ENCODE results near the gene SLC10A4.

Gene SLC10A4

DNA sequence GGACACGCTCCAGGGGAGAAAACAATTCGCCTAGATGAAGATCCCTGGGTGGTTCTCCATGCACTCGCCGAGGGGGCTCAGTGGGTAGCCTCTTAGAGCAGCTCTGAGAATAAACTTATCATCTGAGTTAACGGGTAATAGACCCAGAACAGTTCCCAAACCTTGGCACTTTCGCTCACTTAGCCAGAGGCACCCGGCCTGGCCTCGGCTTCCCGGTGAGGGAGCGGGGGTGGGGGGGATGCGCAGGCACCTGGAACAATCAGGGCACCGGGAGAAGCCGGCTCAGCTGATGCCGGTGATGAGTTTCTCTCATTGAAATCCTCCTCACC is 6.5 kb downstream of the SLC10A4 start:
- no peak for DNase-seq (ENCODE audit: low read depth, low spot score)

DNA sequence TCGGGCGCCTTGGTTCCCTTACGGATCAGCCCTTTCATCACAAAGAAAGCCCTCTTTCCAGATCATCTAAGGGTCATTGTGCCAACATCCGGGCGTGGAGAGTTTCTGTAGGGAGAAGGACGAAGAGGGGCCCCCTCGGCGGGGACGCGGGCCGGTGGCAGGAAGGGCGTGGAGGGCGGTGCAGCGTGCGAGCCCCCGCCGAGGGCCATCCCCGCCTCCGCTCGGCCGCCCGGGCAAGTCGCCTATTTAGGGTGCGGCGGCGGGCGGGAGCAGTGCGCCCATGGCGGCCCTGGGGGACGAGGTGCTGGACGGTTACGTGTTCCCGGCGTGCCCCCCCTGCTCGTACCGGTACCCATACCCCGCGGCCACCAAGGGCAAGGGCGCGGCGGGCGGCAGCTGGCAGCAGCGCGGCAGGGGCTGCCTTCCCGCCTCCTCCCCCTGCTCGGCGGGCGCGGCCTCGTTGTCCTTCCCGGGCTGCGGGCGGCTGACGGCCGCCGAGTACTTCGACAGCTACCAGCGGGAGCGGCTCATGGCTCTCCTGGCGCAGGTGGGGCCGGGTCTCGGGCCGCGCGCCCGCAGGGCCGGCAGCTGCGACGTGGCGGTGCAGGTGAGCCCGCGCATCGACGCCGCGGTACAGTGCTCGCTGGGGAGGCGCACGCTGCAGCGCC is 7.0 kb downstream of the SLC10A4 start, which contains the start of gene ZAR1:
TSS of gene ZAR1 (plus strand) at position 241 of the 668 bp plus-strand sequence. CDS start at position 281, 40 bp downstream.
- DNase-seq (ENCODE audit: low read depth, low spot score) = no peak

DNA sequence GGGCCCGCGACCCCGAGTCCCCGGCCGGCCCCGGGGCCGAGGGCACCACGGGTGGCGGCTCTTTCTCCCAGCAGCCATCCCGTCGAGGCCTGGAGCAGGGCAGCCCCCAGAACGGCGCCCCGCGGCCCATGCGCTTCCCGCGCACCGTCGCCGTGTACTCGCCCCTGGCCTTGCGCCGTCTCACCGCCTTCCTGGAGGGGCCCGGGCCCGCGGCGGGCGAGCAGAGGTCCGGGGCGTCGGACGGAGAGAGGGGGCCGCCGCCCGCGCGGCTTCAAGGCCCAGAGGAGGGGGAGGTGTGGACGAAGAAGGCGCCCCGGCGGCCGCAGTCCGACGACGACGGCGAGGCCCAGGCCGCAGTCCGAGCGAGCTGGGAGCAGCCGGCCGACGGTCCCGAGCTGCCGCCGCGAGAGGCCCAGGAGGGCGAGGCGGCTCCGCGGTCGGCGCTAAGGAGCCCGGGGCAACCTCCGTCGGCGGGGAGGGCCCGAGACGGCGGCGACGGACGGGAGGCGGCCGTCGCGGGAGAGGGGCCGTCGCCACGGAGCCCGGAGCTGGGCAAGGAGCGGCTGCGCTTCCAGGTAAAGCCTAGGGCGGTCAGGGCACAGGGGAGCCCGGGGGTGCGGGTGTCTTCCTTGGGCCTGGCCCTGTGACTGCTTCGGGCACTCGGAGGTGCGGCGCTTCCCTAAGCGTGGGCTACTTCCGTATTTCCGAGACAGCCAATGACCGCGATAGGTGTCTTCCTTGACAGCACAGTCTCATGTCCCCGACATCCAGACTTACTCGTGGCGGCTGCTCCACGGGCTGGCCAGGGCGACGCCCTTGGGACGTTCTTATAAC is 7.8 kb downstream of the SLC10A4 start:
- DNase-seq (ENCODE audit: low read depth, low spot score) = no peak

DNA sequence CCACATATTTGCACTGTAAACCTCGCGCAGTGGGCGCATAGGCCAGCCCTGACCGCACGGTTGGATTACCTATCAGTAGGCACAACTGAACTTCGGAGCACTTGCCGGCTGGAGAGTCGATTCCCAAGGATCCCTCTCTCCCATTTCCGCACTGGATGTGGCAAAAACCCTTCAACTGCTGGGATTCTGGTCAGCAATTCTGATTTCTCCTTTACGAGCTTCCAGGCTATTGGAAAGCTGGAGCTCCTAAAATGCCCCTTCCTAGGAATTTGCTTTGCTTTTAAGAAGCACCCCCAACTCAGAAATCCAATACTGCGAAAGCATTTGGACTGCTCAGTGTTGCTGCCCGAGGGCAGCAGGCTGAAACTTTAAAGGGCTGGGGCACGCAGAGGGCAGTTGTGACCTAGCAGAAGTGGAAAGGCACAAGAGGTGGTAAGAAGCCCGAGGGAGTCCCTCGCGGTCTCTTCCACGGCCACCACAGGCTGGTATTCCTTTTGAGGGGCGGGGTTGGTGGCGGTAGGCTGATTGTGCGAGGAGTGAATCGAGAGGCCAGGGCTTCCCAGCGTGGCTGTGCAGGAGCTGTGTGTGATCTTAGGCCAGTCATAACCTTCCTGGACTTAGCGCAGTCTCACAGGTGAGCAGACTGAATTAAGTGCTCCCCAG is 8.5 kb downstream of the SLC10A4 start:
- no peak for DNase-seq (ENCODE audit: low read depth, low spot score)

DNA sequence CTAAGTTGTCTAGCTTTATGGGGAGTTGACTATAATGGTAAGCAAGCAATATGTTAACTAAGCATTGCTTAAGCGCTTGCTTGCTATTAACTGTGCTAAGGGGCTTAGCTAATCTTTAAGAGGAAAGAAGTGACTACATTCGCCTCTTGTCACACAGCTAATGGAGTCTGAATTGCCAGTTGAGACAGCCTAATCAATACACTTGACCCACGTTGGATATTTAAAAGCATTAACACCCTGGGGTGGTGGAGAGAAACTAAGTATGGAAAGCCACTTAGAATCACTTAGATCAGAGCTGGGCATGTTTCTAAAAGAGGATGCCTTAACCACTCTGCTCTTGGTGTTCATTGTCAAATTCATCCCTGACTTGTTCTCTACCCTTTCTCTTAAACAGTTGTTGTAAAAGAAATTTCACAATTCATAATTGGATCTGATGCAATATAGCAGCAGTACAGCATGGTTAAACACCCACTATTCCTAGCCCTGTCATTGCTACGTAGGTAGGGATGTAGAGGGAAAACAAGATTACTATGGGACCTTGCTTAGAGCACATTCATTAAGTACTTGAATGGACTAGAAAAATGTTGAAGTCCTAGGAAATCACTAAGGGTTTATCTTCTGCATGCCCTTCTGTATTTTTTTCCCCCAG is 10.4 kb downstream of the SLC10A4 start:
- DNase-seq (ENCODE audit: low read depth, low spot score) = no peak

DNA sequence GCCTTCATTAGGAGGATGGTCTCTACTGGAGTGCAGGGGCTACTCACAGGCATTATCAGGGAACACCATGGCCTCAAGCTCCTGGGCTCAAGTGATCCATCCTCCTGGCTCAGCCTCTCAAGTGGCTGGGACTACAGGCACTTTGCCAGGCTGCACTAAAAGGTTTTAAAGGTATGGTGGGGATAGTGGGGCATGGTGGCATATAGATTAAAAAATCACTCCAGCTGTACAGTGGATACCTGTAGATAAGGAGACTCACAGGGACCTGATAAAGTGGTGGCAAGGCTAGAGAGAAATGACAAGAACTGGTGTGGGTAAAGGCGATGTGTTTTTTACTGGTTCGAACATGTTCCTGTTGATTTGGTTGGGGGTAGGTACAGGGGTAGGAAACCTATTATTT is 12.8 kb downstream of the SLC10A4 start:
- DNase-seq (ENCODE audit: low read depth, low spot score) = no peak

DNA sequence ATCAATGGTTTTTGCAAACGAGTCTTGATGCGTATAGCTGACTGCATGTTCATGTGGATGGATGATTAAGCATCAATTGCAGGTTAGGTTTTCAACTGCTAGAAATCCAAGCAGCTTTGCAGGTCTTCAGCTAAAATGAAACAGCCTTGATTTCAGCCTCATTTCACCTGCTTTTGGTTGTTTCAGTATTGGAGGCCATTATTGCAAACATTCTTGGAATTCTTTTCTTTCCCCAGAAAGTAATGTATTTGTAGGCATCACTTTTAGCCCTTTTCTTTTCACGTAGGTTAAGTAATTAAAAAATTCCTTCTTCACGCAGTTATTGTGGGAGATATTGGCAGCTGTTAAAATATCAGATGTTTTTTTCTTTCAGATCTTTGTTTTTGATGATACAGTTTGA is 15.8 kb downstream of the SLC10A4 start:
- DNase-seq (ENCODE audit: low read depth, low spot score) = no peak

DNA sequence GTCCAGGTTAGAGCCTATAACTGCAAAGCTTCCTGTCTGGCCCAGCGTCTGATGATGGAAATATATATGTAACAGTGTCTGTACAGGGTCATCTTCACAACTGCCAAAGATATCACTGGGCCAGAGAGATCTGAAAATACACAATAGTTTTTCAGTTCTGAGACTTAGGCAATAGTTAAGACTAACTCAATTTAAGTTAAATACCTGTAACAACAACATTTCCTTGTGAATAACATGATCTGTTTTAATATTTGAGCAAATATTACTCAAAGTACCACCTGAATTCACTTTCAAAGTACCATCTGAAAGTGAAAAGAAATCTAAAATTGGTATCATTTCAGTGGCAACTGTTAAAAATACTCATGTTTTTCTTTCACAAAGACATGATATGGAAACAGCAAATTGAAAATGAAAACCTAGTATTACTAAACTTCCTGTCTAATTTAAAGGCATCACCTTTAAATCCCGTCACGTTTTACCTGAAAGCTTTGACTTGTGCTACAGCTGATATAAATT is 16.5 kb downstream of the SLC10A4 start:
- no peak for DNase-seq (ENCODE audit: low read depth, low spot score)

DNA sequence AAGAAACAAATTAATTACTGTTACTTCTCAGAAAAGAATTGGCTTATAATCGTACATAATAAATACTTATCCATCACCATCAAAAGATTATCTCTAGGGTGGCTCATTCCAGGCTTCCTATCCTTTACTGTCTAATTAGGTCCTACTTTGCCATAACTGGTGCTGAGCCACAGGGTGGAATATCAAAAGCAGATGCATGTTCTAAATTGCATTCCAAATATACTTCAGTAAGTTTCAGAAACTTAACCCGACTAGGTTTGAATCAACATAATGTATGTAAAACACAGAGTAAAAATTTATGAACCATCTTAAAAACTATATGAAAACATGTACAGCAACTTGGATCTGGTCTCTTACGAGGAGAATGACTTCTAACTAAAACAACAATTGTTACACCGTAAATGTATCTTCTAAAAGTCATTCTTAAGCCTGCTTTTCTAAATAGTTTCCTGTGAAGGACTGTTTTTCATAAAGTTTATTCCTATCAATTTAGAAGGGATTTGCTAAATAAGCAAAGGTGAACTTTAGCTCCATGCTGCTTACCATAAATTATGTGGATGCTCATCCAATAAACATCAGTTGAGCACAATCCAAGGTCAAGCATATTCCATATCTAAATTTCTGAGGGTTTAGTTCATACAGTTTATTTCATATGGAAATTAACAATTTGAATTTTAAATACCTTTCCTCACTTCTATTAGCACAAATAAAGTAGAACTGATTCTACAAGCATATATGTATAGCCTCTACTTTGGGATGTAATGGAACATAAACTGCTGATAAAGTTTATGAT is 20.3 kb downstream of the SLC10A4 start:
- DNase-seq (ENCODE audit: low read depth, low spot score) = no peak

DNA sequence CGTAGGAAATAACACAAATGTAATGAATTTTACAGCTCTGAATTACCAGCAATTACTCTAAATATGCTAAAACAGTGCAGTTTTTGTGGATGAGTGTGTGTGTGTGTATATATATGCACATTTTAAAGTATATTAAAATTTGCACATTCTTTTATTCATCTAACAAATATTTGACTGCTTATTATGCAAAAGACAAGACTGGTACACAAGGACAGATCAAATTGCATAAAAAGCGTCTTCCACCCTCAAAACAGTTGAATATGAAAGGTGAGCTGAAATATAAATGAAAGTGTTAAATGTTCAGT is 20.8 kb downstream of the SLC10A4 start:
- no peak for DNase-seq (ENCODE audit: low read depth, low spot score)

DNA sequence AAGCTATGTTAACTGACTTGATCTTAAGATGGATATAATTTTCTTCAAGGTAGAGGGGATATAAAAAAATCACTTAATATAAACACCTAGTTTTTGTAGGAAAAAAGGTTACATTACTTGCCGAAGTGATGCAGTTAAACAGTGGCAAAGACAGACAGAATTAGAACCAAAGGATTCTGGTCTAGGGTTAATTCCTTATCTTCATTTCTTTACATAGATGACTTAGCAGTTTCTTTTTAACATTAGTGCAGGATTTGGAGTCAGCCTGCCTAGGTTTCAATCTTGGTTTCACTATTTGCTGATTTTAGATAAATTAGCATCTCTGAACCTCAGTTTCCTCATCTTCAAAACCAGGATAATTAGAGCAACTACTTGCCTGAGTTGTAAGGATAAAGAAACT is 21.2 kb downstream of the SLC10A4 start:
- no peak for DNase-seq (ENCODE audit: low read depth, low spot score)

DNA sequence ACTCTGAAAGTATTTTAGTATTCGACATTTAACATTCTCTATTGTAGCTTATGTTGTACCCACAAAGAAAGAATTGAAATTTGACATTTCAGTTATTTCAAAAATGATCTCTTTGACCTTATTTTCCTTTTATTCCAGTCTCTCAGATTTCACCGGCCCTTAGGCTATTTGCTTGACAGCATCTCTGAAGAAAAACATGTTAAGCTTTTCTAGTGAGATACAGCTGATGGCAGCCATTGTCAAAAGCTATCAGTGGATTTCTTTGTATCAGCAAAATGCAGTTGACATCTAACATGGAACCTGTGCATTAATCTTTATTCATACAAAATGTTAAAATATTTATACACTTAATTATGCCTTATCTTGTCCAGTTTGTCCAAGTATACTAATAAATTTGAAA is 23.6 kb downstream of the SLC10A4 start:
- DNase-seq (ENCODE audit: low read depth, low spot score) = no peak

DNA sequence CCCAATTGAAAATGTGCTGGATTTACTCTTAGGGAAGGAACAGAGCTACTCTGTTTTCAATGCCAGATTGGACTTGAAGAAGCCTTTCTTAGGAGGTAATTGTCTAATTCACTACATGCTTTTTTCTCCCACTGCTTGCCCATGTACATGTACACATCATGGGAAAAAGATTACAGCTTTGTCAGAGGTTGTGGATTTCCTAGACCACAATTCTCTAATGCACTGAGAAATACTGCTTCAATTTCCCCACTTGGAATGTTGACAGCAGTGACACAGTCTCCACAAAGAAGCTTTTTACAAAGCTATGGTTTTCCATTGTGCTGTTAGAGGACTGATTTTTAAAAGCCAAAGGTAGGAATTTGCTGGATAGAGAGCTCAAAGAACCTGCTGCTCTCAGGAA is 26.4 kb downstream of the SLC10A4 start:
- DNase-seq (ENCODE audit: low read depth, low spot score) = no peak

DNA sequence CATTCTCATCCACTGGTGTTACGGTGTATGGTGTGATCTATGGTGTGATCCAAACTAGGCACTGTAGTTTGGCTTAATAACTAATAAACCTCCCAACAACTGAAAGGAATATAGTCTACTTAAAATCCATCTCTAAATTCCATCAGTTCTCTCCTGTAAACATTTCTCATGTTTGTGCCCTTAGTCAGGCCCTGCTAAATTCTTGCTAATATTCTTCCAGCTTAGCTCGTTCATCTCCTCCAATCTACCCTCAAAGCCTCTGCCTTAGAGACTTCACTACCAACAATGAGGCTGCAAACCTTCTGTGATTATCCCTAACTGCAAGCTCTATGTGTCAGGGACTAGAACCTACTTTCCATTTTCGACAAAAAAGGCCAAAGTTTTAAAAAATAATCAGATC is 35.0 kb downstream of the SLC10A4 start:
- DNase-seq (ENCODE audit: low read depth, low spot score) = no peak

DNA sequence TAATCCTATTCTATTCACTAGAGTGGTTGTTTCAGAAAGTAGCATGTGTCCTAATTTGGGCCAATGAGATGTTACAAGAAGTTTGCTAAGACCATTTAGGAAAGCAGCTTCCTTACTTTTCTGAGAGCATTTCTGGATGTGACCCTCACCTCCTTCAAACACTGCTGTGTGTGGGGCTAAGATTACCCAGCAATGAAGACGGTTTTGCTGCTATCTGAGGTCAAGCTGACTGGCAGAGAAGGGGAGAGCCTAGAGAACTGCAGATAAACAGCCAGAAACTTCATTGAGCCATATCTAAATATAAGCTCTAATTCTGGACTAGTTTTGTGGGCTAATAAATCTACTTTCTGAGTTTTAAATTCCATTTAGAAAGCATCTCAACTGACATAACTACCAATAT is 43.3 kb downstream of the SLC10A4 start:
- no peak for DNase-seq (ENCODE audit: low read depth, low spot score)

DNA sequence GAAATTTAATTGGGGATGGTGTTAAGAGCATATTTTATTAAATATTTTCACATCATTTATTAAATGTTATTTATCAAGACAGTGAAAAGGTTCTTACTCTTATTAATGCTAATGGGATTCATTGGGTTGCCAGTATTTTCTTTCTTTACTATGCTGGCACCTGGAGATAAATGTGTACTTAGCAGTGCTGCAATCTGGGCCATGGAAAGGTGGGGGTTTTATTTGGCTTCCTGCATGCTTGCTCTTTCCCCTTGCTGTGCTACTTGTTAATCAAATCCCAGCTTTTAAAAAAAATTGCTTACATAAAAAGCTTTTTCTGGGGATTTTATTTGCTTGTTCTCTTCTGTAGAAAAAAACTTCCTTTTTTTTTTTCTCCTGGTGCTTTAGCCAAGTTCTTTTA is 55.2 kb downstream of the SLC10A4 start:
- no peak for DNase-seq (ENCODE audit: low read depth, low spot score)
